Stimulated activated CD4-positive, alpha-beta T cell treated with anti-CD3 and anti-CD28 coated beads, Interleukin-15, amount 100 ng/mL, for 48 hours (primary cell): Measurements from ENCODE around the gene NPIPA2.
"Not testable (repeated sequence)": the region's sequence is repeated elsewhere in the genome, so short reads cannot be mapped to it uniquely, and the experiment has no call there.

ENCODE experiments used
- DNase-seq, 2 donors: peaks; one replicate each; pipeline ENCODE4 v3.0.0-alpha.2; 2020; ENCODE audit warnings: low read depth in 2 of 2

NPIPA2 gene

DNA sequence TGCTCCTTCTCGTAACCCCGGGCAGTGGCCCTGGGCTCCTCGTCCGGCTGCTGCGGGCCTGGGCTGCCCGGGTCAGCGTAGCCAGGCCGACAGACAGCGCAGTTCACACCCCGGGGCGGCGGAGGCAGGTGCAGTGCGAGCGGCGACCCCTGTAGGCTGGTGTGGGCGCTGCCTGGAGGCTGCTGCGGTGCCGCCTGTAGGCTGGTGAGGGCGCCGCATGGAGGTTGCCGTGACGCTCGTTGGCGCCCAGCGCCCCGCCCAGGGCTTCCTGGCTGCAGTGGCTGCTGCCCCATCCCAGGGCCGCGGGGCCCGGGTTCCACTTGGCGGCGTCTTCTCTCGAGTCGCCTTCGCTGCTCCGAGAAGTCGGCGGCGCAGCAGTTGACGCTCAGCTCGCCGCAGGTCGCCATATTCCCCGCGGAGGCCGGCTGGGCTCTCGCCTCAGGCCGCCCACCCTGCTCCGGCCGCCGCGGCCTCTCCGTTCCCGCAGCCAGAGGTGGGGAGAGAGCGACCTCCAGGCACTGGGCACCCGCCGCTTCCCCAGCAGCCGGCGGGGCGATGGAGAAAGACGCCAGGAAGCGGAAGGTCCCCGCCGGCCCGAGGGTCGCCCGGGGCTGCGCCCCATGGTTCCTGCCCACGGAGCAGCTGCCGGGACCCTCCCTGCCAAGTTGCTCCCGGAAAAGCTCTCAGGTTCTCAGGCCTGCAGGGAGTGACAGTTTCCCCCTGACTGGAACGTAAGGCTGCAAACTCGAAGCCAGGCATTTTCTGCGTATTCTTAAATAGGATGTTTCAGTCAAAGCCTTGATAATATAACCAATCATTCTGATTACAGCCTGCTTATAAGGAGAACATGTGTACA is at the start of gene NPIPA2:
NPIPA2 (plus strand) TSS at position 261 of the 856 bp plus-strand sequence. CDS start 5,533 bp downstream, outside the sequence.
- DNase-seq, result not testable (repeated sequence)

DNA sequence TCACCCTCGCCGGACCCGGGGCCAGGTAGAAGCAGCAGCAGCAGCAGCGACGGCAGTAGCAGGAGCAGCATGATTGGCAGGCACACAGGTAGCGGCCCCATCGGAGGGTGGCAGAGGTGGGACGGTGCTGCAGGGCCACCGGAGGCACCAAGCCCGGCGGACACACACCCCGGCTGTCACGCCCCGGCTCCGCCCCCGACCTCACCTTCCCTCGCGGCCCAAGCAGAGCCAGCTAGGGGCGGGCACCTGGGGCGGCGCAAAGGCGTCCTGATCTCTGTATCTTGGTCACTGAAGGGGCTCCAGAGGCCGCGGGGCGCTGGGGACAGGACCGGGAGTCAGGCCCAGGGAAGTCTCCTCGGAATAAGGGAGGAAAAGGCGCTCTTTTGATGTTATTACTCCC is 48.2 kb upstream of the NPIPA2 start, which contains the start of gene PLA2G10:
PLA2G10 (minus strand) TSS at position 180 of the 400 bp plus-strand sequence; CDS start at position 101, 79 bp downstream.
- not testable (repeated sequence) for DNase-seq

DNA sequence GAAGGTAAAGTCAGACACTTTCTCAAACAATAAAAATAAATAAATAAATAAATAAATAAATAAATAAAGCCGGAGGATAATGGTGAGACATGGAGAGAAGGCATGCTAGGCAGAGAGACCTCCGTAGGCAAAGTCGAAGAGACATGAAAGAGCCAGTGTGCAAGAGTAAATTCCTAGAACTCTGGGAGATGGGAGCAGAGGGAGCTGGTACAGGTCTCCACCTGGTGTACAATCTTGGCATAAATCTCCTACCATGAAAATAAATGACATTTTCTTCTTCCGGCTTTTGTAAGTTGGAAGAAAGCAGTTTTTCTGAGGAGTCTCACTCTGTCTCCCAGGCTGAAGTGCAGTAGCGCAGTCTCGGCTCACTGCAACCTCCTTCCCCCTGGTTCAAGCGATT is 40.5 kb upstream of the NPIPA2 start:
- not testable (repeated sequence) for DNase-seq

DNA sequence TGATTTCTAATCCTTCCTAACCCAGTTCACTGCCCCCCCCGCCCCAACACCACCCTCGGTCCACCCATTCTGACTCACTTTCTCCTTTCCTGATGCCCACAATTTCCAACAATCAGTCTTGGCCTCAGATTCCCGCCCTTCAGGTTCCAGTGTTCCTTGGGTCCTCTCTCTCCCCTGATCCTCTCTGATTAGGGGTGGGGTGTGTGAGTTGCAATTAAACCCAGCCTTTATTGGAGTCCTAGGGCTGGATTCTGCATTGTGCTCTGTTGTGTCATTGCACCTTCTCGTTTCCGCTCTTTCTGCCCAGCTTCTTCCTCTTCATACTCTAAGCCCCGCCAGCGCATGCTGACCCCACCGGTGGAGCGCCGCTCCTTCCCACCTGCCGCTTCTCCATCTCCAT is 39.7 kb upstream of the NPIPA2 start:
- not testable (repeated sequence) for DNase-seq

DNA sequence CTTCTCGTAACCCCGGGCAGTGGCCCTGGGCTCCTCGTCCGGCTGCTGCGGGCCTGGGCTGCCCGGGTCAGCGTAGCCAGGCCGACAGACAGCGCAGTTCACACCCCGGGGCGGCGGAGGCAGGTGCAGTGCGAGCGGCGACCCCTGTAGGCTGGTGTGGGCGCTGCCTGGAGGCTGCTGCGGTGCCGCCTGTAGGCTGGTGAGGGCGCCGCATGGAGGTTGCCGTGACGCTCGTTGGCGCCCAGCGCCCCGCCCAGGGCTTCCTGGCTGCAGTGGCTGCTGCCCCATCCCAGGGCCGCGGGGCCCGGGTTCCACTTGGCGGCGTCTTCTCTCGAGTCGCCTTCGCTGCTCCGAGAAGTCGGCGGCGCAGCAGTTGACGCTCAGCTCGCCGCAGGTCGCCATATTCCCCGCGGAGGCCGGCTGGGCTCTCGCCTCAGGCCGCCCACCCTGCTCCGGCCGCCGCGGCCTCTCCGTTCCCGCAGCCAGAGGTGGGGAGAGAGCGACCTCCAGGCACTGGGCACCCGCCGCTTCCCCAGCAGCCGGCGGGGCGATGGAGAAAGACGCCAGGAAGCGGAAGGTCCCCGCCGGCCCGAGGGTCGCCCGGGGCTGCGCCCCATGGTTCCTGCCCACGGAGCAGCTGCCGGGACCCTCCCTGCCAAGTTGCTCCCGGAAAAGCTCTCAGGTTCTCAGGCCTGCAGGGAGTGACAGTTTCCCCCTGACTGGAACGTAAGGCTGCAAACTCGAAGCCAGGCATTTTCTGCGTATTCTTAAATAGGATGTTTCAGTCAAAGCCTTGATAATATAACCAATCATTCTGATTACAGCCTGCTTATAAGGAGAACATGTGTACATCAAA is 38.9 kb upstream of the NPIPA2 start, which contains the start of gene NPIPA3:
NPIPA3 (plus strand) TSS at position 256 of the 856 bp plus-strand sequence. CDS start 5,533 bp downstream, outside the sequence.
- DNase-seq, result not testable (repeated sequence)

DNA sequence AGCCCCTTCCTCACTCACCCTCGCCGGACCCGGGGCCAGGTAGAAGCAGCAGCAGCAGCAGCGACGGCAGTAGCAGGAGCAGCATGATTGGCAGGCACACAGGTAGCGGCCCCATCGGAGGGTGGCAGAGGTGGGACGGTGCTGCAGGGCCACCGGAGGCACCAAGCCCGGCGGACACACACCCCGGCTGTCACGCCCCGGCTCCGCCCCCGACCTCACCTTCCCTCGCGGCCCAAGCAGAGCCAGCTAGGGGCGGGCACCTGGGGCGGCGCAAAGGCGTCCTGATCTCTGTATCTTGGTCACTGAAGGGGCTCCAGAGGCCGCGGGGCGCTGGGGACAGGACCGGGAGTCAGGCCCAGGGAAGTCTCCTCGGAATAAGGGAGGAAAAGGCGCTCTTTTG is 9.1 kb upstream of the NPIPA2 start:
- DNase-seq, result not testable (repeated sequence)

DNA sequence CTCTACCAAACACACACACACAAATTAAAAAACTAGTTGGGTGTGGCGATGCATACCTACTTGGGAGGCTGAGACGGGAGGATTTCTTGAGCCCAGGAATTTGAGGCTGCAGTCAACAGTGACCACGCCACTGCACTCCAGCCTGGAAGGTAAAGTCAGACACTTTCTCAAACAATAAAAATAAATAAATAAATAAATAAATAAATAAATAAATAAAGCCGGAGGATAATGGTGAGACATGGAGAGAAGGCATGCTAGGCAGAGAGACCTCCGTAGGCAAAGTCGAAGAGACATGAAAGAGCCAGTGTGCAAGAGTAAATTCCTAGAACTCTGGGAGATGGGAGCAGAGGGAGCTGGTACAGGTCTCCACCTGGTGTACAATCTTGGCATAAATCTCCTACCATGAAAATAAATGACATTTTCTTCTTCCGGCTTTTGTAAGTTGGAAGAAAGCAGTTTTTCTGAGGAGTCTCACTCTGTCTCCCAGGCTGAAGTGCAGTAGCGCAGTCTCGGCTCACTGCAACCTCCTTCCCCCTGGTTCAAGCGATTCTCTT is 1.4 kb upstream of the NPIPA2 start:
- not testable (repeated sequence) for DNase-seq

DNA sequence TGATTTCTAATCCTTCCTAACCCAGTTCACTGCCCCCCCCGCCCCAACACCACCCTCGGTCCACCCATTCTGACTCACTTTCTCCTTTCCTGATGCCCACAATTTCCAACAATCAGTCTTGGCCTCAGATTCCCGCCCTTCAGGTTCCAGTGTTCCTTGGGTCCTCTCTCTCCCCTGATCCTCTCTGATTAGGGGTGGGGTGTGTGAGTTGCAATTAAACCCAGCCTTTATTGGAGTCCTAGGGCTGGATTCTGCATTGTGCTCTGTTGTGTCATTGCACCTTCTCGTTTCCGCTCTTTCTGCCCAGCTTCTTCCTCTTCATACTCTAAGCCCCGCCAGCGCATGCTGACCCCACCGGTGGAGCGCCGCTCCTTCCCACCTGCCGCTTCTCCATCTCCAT is 539 bp upstream of the NPIPA2 start:
- not testable (repeated sequence) for DNase-seq

DNA sequence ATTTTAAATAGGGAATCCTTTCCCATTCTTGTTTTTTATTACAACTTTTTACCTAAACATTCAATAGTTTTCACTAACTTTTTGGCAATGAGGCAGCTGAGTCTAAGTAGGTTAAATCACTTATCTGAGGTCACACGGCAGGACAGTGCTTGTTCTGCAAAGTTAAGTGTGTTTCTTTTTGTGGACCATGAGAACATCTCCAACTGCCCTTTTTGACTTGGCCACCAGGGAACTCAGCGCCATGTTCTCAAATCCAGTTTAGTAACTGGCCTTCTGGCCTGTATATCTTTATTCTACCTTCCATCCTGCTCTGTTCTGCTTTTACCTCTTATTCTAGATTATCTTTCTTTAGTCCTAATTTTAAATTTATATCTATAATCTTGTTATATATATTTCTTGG is 31.3 kb downstream of the NPIPA2 start:
- DNase-seq, result not testable (repeated sequence)

DNA sequence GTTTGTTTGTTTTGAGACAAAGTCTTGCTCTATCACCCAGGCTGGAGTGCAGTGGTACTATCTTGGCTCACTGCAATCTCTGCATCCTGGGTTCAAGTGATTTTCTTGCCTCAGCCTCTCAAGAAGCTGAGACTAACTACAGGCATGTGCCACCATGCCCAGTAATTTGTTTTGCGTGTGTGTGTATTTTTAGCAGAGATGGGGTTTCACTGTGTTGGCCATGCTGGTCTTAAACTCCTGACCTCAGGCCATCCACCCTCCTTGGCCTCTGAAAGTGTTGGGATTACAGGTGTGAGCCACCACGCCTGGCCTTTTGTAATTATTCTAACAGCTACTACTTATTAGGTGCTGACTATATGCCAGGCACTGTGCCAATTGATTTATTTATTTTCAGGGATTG is 33.3 kb downstream of the NPIPA2 start:
- not testable (repeated sequence) for DNase-seq

DNA sequence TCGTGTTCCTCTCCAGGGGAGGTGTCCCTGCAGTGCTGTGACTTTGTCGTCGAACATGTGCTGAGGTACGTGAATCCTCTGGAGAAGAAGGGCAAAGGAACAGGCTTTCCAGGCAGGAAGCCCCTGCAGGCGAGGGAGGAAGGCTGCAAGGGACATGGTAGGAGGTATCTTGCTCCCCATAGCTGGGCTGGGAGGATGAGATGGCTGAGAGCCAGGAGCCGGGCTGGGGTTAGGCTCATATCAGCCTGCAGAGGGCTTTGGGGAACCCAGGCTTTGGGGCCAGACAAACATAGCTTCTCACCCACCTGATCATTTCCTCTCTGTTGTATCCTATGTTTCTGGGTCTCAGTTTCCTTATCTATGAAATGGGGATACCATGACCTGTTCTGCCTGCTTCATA is 34.4 kb downstream of the NPIPA2 start:
- not testable (repeated sequence) for DNase-seq

DNA sequence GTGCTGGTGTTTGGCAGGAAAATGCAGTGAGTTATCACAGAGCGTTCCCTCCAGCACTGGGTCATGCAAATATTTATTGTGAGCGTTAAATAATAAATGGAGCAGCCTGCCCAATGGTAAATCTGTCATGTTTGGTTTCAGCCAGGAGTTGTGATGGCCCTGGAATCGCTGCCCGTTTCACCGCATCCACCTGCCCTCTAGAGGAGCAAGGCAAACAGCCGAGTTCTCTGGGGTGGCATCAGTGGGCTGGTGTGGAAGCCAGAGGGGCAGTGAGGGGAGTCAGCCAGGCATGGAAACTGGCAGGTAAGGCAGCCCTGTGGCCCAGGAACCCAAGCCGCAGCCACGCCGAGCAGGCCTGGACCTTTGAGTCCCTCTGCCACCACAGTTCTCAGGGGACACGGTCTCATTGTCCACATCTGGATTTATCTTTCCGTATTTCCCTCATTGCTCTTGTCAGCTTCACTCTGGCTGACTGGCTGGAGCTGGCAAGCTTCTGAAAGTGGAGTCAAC is 37.1 kb downstream of the NPIPA2 start:
- DNase-seq, result not testable (repeated sequence)

DNA sequence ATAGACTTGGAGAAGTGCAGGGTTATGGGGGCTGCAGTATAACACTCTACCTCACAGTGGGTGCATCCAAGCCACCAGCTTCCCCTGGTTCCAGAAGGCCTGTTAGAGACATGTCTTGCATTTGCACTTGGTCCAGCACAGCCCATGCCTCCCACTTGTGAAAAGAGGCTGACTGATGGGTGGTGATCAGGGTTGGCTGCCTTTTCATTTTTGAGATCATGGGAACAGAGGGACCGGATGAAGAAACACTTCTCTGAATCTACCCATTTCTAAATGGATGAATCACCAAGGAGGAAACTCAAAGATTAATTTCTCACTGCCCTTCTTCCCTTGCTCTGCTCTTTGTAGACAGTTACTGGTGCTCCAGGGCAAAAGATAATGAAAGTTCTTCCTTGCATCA is 43.8 kb downstream of the NPIPA2 start:
- DNase-seq, result not testable (repeated sequence)

DNA sequence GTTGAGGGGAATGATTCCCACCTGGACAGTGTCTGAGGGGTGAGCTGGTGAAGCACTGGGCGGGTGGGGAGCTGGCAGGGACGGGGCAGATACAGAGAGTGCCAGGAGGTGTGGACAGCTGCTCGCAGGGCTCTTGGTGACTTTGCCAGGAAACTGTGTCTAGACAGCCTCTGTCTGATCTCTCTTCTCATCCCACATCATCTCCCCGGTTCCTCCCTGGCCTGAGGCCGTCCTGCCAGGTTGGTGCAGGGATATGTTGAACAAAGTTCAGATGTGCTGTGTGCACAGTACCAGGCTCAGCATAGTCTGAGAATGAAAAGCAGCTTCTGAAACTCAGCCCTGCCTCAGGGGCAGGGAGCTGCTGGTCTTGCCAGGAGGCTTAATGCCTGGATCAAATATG is 47.2 kb downstream of the NPIPA2 start:
- not testable (repeated sequence) for DNase-seq

DNA sequence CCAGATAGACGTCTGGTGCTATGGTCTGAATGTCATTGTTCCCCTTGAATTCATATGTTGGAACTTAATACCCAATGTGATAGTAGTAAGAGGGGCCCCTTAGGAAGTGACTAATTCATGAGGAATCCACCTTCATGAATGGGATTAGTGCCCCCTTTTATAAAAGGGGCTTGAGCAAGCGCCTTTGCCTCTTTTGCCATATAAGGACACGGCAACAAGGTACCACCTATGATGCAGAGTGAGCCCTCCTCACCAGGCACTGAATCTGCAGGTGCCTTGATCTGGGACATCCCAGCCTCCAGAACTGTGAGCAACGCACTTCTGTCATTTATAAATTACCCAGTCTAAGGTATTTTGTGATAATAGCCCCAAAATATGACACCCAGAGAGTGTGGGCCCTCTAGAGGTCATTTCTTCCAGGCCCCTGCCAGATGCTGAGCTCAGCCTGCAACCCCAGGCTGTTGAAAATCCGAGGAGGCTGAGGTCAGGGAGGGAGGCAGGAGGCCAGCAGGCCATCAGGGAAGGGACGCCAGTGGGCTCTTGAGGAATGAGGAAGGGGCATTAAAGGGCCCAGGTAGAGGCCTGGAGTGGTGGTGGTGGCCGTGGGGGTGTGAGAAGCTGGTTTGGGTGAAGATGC is 48.1 kb downstream of the NPIPA2 start:
- DNase-seq, result not testable (repeated sequence)

DNA sequence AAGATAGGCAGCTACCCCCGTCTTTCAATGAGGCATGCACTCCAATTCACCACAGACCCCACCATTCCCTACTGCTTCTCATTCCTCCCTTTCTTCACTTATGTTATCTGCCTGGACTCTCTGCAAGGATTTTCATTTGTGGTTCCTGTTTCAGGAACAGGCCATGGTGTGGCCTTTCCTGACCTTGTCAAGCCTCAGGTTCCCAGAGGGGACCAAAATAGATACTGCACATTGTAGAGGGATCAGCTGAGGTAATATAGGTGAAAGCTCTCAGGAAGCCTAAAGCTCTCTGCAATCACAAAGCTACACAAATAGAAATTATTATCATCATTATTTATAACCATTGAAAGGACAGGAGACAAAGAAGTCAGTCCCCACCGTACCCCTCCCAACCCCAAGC is 50.6 kb downstream of the NPIPA2 start:
- DNase-seq, result not testable (repeated sequence)

DNA sequence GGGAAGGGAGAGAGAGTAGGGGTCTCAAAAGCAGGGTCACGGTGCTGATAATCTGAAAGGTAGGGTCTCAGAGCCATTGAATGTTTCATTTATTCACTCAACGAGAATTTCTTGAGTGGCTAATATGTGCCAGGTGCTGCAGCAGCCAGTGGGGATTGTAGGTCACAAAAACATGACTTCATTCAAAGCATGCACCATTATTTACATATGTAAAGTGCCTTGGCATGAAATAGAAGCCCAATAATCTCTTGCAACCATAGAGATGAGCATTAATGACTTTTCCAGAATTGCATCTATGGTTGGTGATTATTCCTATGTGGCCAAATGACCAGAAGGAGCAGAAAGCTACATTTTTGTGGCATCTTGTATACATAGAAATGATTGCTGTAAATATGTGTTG is 55.2 kb downstream of the NPIPA2 start:
- not testable (repeated sequence) for DNase-seq

DNA sequence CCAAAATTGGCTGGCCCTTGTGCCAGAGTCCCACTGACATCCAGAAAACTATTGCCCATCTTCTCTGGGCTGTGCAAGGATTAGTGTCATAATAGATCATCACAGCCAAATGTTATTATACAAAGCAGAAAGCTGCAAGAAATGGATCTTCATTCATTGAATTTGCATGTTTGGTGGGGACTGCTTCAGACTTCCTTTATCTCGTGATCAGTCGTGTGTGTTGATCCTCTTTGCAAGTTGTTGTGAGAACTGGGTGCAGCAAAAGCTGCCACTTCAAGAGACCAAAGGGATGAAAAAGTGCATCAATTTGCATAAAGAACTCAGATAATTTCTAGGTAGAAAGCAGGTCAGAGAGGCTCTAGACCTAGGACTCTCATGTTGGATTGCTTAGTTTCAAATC is 61.2 kb downstream of the NPIPA2 start:
- DNase-seq, result not testable (repeated sequence)

DNA sequence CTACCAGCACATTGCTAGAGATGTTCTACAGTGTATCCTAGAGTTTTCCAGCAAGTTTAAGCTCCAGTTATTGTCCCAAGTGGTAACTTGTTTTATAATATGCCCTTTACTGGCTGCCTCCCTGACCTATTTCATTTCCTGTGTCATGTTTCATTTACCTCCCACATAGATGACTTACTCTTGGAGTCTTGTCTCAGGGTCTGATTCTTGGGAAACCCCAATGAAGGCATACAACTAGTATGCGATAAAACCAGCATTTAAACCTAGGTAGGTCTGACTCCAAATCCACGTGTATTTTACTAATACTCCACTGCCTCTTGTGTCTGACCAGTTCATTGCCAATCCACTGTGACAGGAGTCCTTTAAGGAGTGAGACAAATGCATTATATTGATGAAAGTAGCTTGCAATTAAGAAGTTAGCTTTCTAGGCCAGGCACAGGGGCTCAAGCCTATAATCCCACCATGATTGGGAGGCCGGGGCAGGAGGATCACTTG is 64.9 kb downstream of the NPIPA2 start:
- DNase-seq, result not testable (repeated sequence)

DNA sequence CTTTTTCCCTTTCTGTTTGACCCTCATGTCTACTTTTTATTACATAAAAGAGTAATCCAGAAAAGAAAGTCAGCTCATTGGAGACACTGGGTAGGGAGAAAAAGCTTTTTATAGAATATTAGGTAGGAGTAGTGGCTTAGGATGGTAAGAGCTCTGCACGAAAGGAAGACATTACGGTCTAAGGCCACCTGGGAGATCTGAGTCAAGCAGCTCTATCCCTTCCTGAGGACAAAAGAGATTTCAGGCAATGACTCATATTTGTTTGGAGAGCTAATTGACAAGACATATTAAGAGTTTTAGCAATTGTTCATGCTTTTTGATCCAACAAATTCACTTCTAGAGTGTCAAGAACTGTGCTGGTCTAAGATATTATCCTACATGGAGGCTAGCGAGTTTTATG is 71.6 kb downstream of the NPIPA2 start:
- DNase-seq, result not testable (repeated sequence)
